Lower leg skin (tissue), 3 donors: ENCODE results near the gene ZNF862.

ENCODE experiments used
- POLR2A ChIP-seq, 2 donors: fragments of 450-650 bp; IDR thresholded peaks; one replicate each; pipeline ENCODE4 v1.6.1; 2016 to 2017; ENCODE audit warnings: antibody characterized with exemption in 2 of 2, mild to moderate bottlenecking in 1 of 2, moderate library complexity in 1 of 2
- TF ChIP-seq, protein P1 (sequence below), 3 donors: fragments of 450-650 bp; IDR thresholded peaks; one replicate each; pipeline ENCODE4 v1.5.1; 2016; ENCODE audit warnings: antibody characterized with exemption in 3 of 3, mild to moderate bottlenecking in 3 of 3, moderate library complexity in 2 of 3

DNA sequence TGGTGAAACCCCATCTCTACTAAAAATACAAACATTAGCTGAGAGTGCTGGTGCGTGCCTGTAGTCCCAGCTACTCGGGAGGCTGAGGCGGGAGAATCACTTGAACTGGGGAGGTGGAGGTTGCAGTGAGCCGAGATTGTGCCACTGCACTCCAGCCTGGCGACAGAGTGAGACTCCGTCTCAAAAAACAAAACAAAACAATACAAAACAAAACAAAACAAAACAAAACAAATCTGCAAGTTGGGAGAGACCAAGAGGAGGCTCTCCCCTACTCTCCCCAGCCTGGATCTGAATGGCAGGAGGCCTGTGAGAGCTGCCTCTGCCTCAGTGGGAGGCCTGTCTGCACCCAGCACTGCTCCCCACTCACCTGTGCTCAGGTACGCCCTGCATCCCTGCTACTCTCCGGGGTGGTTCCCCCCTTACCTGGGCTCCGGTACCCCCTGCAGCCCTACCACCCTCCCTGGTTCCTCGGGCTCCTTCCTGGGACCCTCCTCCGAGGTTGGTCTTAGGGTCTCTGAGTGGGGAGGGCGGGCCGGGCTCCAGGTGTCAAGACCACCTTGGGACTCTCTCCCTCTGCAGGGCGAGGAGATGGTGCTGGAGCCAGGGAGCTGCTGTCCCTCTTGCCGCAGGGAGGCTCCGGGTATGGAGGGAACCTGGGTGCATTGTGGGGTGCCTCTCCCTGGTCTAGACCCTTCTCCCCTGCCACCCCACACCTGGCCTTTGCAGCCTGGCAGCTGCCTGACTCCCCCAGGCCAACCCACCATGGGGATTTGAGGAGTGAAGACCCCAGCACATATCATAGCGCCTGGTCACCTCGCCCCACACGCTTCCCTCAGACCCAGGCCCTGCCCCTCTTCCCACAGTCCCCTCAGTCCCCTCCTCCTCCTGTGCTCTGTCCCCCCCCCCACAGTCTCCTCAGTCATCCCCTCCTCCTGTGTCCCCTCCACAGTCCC is 9.5 kb upstream of the ZNF862 start:
- TF ChIP-seq, protein P1, sequence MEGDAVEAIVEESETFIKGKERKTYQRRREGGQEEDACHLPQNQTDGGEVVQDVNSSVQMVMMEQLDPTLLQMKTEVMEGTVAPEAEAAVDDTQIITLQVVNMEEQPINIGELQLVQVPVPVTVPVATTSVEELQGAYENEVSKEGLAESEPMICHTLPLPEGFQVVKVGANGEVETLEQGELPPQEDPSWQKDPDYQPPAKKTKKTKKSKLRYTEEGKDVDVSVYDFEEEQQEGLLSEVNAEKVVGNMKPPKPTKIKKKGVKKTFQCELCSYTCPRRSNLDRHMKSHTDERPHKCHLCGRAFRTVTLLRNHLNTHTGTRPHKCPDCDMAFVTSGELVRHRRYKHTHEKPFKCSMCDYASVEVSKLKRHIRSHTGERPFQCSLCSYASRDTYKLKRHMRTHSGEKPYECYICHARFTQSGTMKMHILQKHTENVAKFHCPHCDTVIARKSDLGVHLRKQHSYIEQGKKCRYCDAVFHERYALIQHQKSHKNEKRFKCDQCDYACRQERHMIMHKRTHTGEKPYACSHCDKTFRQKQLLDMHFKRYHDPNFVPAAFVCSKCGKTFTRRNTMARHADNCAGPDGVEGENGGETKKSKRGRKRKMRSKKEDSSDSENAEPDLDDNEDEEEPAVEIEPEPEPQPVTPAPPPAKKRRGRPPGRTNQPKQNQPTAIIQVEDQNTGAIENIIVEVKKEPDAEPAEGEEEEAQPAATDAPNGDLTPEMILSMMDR (IDR thresholded peaks at IDR 0.05) = no peak
- no peak for TF ChIP-seq POLR2A (IDR thresholded peaks at IDR 0.05)
